Astrocyte (in vitro differentiated cells and primary cell): ENCODE data around the gene TMEM63B.

Experiments
- EZH2 ChIP-seq: IDR thresholded peaks from 2 replicates; pipeline ENCODE4 v1.6.1; 2012; ENCODE audit warnings: mild to moderate bottlenecking, low read length, inconsistent platforms; ENCODE audit not compliant: insufficient read depth
- TF ChIP-seq, protein P1 (sequence below): IDR thresholded peaks from 2 replicates; pipeline ENCODE4 v1.5.1; 2011; ENCODE audit warnings: low read depth, mild to moderate bottlenecking, inconsistent platforms, low read length, moderate library complexity; ENCODE audit not compliant: insufficient read depth

DNA sequence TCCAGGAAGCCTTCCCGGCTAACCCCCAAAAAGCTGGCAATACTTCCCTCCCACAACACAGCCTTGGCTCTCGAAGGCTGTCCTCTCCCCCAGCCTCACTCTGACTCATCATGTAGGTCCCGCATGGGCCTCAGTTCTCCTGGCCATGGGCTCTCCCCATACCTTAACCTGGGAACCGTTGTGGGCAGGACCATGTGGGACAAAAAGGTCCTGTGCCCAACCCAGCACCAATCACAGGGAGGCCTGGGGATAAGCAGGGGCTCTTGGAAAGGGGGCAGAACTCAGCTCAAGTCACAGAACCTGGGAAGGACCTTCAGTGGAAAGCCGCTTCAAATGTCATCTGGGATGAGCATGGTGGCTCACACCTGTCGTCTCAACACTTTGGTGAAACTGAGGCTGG lies 45.6 kb upstream of the TMEM63B start:
- TF ChIP-seq, protein P1, sequence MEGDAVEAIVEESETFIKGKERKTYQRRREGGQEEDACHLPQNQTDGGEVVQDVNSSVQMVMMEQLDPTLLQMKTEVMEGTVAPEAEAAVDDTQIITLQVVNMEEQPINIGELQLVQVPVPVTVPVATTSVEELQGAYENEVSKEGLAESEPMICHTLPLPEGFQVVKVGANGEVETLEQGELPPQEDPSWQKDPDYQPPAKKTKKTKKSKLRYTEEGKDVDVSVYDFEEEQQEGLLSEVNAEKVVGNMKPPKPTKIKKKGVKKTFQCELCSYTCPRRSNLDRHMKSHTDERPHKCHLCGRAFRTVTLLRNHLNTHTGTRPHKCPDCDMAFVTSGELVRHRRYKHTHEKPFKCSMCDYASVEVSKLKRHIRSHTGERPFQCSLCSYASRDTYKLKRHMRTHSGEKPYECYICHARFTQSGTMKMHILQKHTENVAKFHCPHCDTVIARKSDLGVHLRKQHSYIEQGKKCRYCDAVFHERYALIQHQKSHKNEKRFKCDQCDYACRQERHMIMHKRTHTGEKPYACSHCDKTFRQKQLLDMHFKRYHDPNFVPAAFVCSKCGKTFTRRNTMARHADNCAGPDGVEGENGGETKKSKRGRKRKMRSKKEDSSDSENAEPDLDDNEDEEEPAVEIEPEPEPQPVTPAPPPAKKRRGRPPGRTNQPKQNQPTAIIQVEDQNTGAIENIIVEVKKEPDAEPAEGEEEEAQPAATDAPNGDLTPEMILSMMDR: no peak
- TF ChIP-seq EZH2: no peak
